HEK293 (cell line): Measurements from ENCODE around the gene CS.
A peak's percentile ranks its signal among the peaks of the same experiment; 100 is the strongest.

ENCODE experiments used
- ATF2 ChIP-seq: fragments of 450-650 bp; formaldehyde crosslinking; IDR thresholded peaks from 2 replicates; pipeline ENCODE4 v1.5.1; 2016; ENCODE audit warnings: missing biosample characterization, missing genetic modification characterization, low read depth
- FEZF1 ChIP-seq: fragments of 450-650 bp; formaldehyde crosslinking; IDR thresholded peaks from 2 replicates; pipeline ENCODE4 v1.5.1; 2016; ENCODE audit warnings: missing biosample characterization, missing genetic modification characterization
- GLIS2 ChIP-seq: fragments of 450-650 bp; formaldehyde crosslinking; IDR thresholded peaks from 2 replicates; pipeline ENCODE4 v1.5.1; 2016; ENCODE audit warnings: missing biosample characterization, missing genetic modification characterization
- KLF10 ChIP-seq: fragments of 450-650 bp; IDR thresholded peaks from 2 replicates; pipeline ENCODE4 v1.5.1; 2018; ENCODE audit warnings: missing biosample characterization, mild to moderate bottlenecking, missing genetic modification characterization
- KLF8 ChIP-seq: fragments of 450-650 bp; formaldehyde crosslinking; IDR thresholded peaks from 2 replicates; pipeline ENCODE4 v1.5.1; 2016; ENCODE audit warnings: missing biosample characterization, missing genetic modification characterization
- MZF1 ChIP-seq: fragments of 450-650 bp; formaldehyde crosslinking; IDR thresholded peaks from 2 replicates; pipeline ENCODE4 v1.5.1; 2017; ENCODE audit warnings: missing biosample characterization, missing genetic modification characterization, borderline replicate concordance
- SALL2 ChIP-seq: fragments of 450-650 bp; formaldehyde crosslinking; IDR thresholded peaks from 2 replicates; pipeline ENCODE4 v1.5.0; 2017; ENCODE audit warnings: missing biosample characterization, mild to moderate bottlenecking, missing genetic modification characterization, borderline replicate concordance
- SP3 ChIP-seq: fragments of 450-650 bp; formaldehyde crosslinking; IDR thresholded peaks from 2 replicates; pipeline ENCODE4 v1.5.1; 2016; ENCODE audit warnings: missing biosample characterization, missing genetic modification characterization
- ZBTB20 ChIP-seq: fragments of 450-650 bp; formaldehyde crosslinking; IDR thresholded peaks from 2 replicates; pipeline ENCODE4 v1.5.1; 2016; ENCODE audit warnings: missing biosample characterization, missing genetic modification characterization
- ZEB2 ChIP-seq: fragments of 450-650 bp; formaldehyde crosslinking; IDR thresholded peaks from 2 replicates; pipeline ENCODE4 v1.5.1; 2016; ENCODE audit warnings: missing biosample characterization, missing genetic modification characterization
- ZNF114 ChIP-seq: fragments of 450-650 bp; formaldehyde crosslinking; IDR thresholded peaks from 2 replicates; pipeline ENCODE4 v1.5.0; 2017; ENCODE audit warnings: missing biosample characterization, missing genetic modification characterization
- ZNF132 ChIP-seq: fragments of 450-650 bp; formaldehyde crosslinking; IDR thresholded peaks from 2 replicates; pipeline ENCODE4 v1.5.1; 2017; ENCODE audit warnings: missing biosample characterization, missing genetic modification characterization, borderline replicate concordance
- ZNF174 ChIP-seq: fragments of 450-650 bp; formaldehyde crosslinking; IDR thresholded peaks from 2 replicates; pipeline ENCODE4 v1.5.0; 2017; ENCODE audit warnings: missing biosample characterization, mild to moderate bottlenecking, missing genetic modification characterization
- ZNF19 ChIP-seq: fragments of 450-650 bp; formaldehyde crosslinking; IDR thresholded peaks from 2 replicates; pipeline ENCODE4; 2016; ENCODE audit warnings: missing biosample characterization, missing genetic modification characterization, low read depth
- ZNF202 ChIP-seq: fragments of 450-650 bp; formaldehyde crosslinking; IDR thresholded peaks from 2 replicates; pipeline ENCODE4 v1.5.1; 2016; ENCODE audit warnings: missing biosample characterization, missing genetic modification characterization, borderline replicate concordance
- ZNF221 ChIP-seq: fragments of 450-650 bp; formaldehyde crosslinking; IDR thresholded peaks from 2 replicates; pipeline ENCODE4 v1.5.1; 2017; ENCODE audit warnings: missing biosample characterization, missing genetic modification characterization, borderline replicate concordance
- ZNF239 ChIP-seq: fragments of 450-650 bp; formaldehyde crosslinking; IDR thresholded peaks from 2 replicates; pipeline ENCODE4 v1.5.1; 2016; ENCODE audit warnings: missing biosample characterization, missing genetic modification characterization
- ZNF266 ChIP-seq: fragments of 450-650 bp; formaldehyde crosslinking; IDR thresholded peaks from 2 replicates; pipeline ENCODE4 v1.5.1; 2016; ENCODE audit warnings: missing biosample characterization, missing genetic modification characterization, low read depth
- ZNF302 ChIP-seq: fragments of 450-650 bp; formaldehyde crosslinking; IDR thresholded peaks from 2 replicates; pipeline ENCODE4 v1.5.1; 2016; ENCODE audit warnings: missing biosample characterization, missing genetic modification characterization, low read depth
- ZNF391 ChIP-seq: fragments of 450-650 bp; formaldehyde crosslinking; IDR thresholded peaks from 2 replicates; pipeline ENCODE4 v1.5.1; 2016; ENCODE audit warnings: low read depth, missing biosample characterization, missing genetic modification characterization, borderline replicate concordance
- ZNF394 ChIP-seq: fragments of 450-650 bp; formaldehyde crosslinking; IDR thresholded peaks from 2 replicates; pipeline ENCODE4 v1.5.1; 2016; ENCODE audit warnings: missing biosample characterization, missing genetic modification characterization, mild to moderate bottlenecking, moderate library complexity, borderline replicate concordance
- ZNF473 ChIP-seq: fragments of 450-650 bp; formaldehyde crosslinking; IDR thresholded peaks from 2 replicates; pipeline ENCODE4 v1.5.1; 2017; ENCODE audit warnings: missing biosample characterization, missing genetic modification characterization
- ZNF530 ChIP-seq: fragments of 450-650 bp; formaldehyde crosslinking; IDR thresholded peaks from 2 replicates; pipeline ENCODE4 v1.5.1; 2016; ENCODE audit warnings: low read depth, missing biosample characterization, missing genetic modification characterization
- ZNF610 ChIP-seq: fragments of 450-650 bp; formaldehyde crosslinking; IDR thresholded peaks from 2 replicates; pipeline ENCODE4 v1.5.1; 2016; ENCODE audit warnings: missing biosample characterization, missing genetic modification characterization, borderline replicate concordance
- ZNF707 ChIP-seq: fragments of 450-650 bp; formaldehyde crosslinking; IDR thresholded peaks from 2 replicates; pipeline ENCODE4 v1.5.1; 2016; ENCODE audit warnings: missing biosample characterization, missing genetic modification characterization
- ZNF768 ChIP-seq: fragments of 450-650 bp; formaldehyde crosslinking; IDR thresholded peaks from 2 replicates; pipeline ENCODE4 v1.5.1; 2018; ENCODE audit warnings: missing biosample characterization, mild to moderate bottlenecking, missing genetic modification characterization
- ZNF843 ChIP-seq: fragments of 450-650 bp; formaldehyde crosslinking; IDR thresholded peaks from 2 replicates; pipeline ENCODE4 v1.5.1; 2016; ENCODE audit warnings: missing biosample characterization, missing genetic modification characterization
- TF ChIP-seq, protein P1 (sequence below): fragments of 450-650 bp; formaldehyde crosslinking; IDR thresholded peaks from 2 replicates; pipeline ENCODE4 v1.5.1; 2017; ENCODE audit warnings: missing biosample characterization, mild to moderate bottlenecking, missing genetic modification characterization, moderate library complexity
- TF ChIP-seq, protein P2 (sequence below): fragments of 450-650 bp; formaldehyde crosslinking; IDR thresholded peaks from 2 replicates; pipeline ENCODE4 v1.5.1; 2016; ENCODE audit warnings: missing biosample characterization, missing genetic modification characterization
- TF ChIP-seq, protein P3 (sequence below): fragments of 450-650 bp; formaldehyde crosslinking; IDR thresholded peaks from 2 replicates; pipeline ENCODE4 v1.5.1; 2017; ENCODE audit warnings: missing biosample characterization, missing genetic modification characterization
- TF ChIP-seq, protein P4 (sequence below): fragments of 450-650 bp; formaldehyde crosslinking; IDR thresholded peaks from 2 replicates; pipeline ENCODE4 v1.5.1; 2017; ENCODE audit warnings: missing biosample characterization, missing genetic modification characterization
- TF ChIP-seq, protein P5 (sequence below): sonication (generic); formaldehyde crosslinking; IDR thresholded peaks from 2 replicates; pipeline ENCODE4 v1.8.1; 2022; ENCODE audit warnings: mild to moderate bottlenecking, moderate library complexity, missing genetic modification reagents

Gene CS

DNA sequence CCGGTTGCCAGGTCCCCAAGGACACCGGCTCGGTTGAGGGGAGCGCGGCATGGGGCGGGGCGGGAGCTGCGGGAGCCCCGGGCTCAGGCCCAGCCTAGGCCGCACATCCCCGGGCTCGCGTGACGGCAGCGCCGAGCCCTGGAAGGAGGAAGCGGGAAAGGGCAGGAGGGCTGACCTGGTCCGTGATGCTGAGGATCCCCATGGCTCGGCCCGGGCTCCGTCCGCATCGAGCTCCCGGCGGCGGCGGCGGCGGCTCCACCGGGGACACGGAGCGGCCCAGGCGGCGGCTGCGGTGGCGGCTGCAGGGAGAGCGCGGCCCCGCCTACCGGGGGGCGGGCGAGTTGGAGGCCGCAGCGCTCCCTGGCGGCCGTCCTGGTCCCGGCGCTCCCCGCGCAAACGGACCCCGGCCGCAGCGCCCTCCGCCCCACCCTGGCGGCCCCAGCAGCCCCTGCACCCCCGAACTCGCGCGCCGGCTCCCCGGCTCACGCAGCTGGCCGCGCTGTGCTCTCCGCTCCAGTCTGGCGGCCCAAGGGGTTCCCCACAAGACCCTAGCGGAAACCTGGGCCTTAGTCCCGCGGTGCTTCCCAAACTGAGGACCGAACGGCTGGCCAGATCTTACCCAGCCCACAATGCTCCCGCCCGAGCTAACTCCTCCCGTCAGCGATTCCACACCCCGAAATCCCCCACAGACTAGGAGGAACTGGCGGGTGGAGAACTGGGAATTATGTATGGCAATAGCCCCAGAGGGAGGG, 41.9 kb downstream of the CS start, which contains the start of gene ANKRD52 (continued):
- TF ChIP-seq, protein P1, sequence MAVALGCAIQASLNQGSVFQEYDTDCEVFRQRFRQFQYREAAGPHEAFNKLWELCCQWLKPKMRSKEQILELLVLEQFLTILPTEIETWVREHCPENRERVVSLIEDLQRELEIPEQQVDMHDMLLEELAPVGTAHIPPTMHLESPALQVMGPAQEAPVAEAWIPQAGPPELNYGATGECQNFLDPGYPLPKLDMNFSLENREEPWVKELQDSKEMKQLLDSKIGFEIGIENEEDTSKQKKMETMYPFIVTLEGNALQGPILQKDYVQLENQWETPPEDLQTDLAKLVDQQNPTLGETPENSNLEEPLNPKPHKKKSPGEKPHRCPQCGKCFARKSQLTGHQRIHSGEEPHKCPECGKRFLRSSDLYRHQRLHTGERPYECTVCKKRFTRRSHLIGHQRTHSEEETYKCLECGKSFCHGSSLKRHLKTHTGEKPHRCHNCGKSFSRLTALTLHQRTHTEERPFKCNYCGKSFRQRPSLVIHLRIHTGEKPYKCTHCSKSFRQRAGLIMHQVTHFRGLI, result no peak
- TF ChIP-seq ATF2 (tag by site-specific recombination) (no peak), ZBTB20 (tag by site-specific recombination) (peak; percentile 81), FEZF1 (tag by site-specific recombination) (no peak), ZNF174 (tag by site-specific recombination) (no peak), ZNF610 (tag by site-specific recombination) (peak; percentile 72; the same call in 1 of the 2 replicates), ZNF530 (no peak), ZNF266 (tag by site-specific recombination) (no peak), KLF8 (peak; percentile 67; the same call in 1 of the 2 replicates), SP3 (tag by site-specific recombination) (peak; percentile 58; the same call in 1 of the 2 replicates), ZNF768 (tag by site-specific recombination) (no peak), SALL2 (tag by site-specific recombination) (no peak), ZNF391 (tag by site-specific recombination) (no peak), MZF1 (tag by site-specific recombination) (no peak), ZNF302 (no peak), GLIS2 (tag by site-specific recombination) (peak; percentile 38; the same call in 1 of the 2 replicates), ZNF132 (tag by site-specific recombination) (no peak), ZNF239 (tag by site-specific recombination) (0 out of 2 replicates have a peak, but pooled peaks have one; percentile 4), ZNF843 (no peak), ZNF19 (tag by site-specific recombination) (no peak), ZNF202 (tag by site-specific recombination) (no peak), ZNF707 (no peak), ZNF114 (tag by site-specific recombination) (no peak), ZNF473 (tag by site-specific recombination) (no peak), ZNF221 (no peak), ZNF394 (tag by site-specific recombination) (no peak), KLF10 (tag by site-specific recombination) (peak; percentile 64; the same call in 1 of the 2 replicates), ZEB2 (tag by site-specific recombination) (no peak)
- TF ChIP-seq, protein P2, sequence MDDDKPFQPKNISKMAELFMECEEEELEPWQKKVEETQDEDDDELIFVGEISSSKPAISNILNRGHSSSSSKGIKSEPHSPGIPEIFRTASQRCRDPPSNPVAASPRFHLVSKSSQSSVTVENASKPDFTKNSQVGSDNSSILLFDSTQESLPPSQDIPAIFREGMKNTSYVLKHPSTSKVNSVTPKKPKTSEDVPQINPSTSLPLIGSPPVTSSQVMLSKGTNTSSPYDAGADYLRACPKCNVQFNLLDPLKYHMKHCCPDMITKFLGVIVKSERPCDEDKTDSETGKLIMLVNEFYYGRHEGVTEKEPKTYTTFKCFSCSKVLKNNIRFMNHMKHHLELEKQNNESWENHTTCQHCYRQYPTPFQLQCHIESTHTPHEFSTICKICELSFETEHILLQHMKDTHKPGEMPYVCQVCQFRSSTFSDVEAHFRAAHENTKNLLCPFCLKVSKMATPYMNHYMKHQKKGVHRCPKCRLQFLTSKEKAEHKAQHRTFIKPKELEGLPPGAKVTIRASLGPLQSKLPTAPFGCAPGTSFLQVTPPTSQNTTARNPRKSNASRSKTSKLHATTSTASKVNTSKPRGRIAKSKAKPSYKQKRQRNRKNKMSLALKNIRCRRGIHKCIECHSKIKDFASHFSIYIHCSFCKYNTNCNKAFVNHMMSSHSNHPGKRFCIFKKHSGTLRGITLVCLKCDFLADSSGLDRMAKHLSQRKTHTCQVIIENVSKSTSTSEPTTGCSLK (tag by site-specific recombination), result no peak
- TF ChIP-seq, protein P3, sequence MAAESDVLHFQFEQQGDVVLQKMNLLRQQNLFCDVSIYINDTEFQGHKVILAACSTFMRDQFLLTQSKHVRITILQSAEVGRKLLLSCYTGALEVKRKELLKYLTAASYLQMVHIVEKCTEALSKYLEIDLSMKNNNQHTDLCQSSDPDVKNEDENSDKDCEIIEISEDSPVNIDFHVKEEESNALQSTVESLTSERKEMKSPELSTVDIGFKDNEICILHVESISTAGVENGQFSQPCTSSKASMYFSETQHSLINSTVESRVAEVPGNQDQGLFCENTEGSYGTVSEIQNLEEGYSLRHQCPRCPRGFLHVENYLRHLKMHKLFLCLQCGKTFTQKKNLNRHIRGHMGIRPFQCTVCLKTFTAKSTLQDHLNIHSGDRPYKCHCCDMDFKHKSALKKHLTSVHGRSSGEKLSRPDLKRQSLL (tag by site-specific recombination), result peak; percentile 72
- TF ChIP-seq, protein P4, sequence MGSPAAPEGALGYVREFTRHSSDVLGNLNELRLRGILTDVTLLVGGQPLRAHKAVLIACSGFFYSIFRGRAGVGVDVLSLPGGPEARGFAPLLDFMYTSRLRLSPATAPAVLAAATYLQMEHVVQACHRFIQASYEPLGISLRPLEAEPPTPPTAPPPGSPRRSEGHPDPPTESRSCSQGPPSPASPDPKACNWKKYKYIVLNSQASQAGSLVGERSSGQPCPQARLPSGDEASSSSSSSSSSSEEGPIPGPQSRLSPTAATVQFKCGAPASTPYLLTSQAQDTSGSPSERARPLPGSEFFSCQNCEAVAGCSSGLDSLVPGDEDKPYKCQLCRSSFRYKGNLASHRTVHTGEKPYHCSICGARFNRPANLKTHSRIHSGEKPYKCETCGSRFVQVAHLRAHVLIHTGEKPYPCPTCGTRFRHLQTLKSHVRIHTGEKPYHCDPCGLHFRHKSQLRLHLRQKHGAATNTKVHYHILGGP, result no peak
- TF ChIP-seq, protein P5, sequence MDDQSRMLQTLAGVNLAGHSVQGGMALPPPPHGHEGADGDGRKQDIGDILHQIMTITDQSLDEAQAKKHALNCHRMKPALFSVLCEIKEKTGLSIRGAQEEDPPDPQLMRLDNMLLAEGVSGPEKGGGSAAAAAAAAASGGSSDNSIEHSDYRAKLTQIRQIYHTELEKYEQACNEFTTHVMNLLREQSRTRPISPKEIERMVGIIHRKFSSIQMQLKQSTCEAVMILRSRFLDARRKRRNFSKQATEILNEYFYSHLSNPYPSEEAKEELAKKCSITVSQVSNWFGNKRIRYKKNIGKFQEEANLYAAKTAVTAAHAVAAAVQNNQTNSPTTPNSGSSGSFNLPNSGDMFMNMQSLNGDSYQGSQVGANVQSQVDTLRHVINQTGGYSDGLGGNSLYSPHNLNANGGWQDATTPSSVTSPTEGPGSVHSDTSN (CRISPR knock-in tag), result no peak
